ENCODE data around the gene PRR23E.

PRR23E gene

GRCh38 chr3:127197300-127198189 is 4.6 kb downstream of the PRR23E start:
- Histone ChIP-seq H3K4me3 (ENCODE audit: low read length) (no peak overlapping the region), H3K27me3 (ENCODE audit: insufficient read depth, low read length) (peaks cover 6% of the 10 kb centered on the region), H3K36me3 (ENCODE audit: insufficient read depth, low read length) (no peaks in the 10 kb centered on the region), H3K4me1 (ENCODE audit: insufficient read depth, low read length) (no peaks in the 10 kb centered on the region), H2AFZ (ENCODE audit: low read depth, low read length) (no peak overlapping the region), H3K9me3 (ENCODE audit: low read length) (no peaks in the 10 kb centered on the region)

DNA sequence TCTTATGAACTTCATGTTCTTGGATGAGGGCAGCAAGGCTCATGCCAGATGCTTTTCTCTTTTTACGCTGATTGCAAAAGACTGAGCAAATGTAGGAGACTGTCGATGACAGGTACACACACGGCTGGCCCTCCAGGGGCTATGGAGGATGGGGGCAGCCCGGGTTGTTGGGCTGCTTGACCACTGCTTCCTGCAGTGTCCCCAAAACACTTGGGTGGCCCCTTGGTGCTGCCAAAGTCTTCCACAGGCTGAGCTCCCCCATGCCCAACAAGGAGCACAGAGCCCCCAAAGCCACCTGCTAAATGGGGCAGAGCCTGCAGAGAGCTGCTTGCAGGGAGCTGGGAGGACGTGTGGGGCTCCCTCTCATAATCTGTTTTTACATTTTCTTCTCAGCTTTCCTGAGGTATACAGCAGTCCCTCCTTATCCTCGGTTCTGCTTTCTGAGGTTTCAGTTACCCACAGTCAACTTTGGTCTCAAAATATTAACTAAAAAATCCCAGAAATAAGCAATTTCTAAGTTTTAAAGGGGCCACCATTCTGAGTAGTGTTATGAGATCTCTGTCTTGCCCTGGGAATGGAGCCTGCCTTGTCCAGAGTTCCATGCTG is 7.3 kb downstream of the PRR23E start:
- Histone ChIP-seq H2AFZ (ENCODE audit: low read depth, low read length) (no peak overlapping the region), H3K36me3 (ENCODE audit: insufficient read depth, low read length) (no peaks in the 10 kb centered on the region), H3K4me3 (ENCODE audit: low read length) (no peak overlapping the region), H3K4me1 (ENCODE audit: insufficient read depth, low read length) (no peaks in the 10 kb centered on the region), H3K9me3 (ENCODE audit: low read length) (no peaks in the 10 kb centered on the region), H3K27me3 (ENCODE audit: insufficient read depth, low read length) (peaks cover 6% of the 10 kb centered on the region)

DNA sequence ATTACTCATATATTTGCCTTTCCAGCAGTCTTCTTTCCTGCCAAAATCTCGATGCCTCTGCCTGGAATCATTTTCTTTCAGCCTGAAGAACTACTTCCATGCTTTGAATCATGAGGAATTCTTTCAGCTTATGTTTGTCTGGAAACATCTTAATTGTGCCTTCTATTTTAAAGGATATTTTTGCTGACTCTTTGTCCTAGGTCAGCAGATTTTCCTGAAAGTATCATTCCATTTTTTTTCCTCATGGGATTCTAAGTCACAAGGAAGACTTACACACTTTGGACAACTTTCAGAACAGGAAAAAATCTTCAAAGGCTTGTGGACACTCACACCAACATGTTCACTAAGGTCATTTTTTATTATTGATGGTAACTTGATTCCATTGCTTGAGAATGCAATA is 10.1 kb downstream of the PRR23E start:
- Histone ChIP-seq H2AFZ (ENCODE audit: low read depth, low read length) (no peak overlapping the region), H3K9me3 (ENCODE audit: low read length) (no peaks in the 10 kb centered on the region), H3K27me3 (ENCODE audit: insufficient read depth, low read length) (peaks cover 6% of the 10 kb centered on the region), H3K4me1 (ENCODE audit: insufficient read depth, low read length) (no peaks in the 10 kb centered on the region), H3K4me3 (ENCODE audit: low read length) (no peak overlapping the region), H3K36me3 (ENCODE audit: insufficient read depth, low read length) (no peaks in the 10 kb centered on the region)

DNA sequence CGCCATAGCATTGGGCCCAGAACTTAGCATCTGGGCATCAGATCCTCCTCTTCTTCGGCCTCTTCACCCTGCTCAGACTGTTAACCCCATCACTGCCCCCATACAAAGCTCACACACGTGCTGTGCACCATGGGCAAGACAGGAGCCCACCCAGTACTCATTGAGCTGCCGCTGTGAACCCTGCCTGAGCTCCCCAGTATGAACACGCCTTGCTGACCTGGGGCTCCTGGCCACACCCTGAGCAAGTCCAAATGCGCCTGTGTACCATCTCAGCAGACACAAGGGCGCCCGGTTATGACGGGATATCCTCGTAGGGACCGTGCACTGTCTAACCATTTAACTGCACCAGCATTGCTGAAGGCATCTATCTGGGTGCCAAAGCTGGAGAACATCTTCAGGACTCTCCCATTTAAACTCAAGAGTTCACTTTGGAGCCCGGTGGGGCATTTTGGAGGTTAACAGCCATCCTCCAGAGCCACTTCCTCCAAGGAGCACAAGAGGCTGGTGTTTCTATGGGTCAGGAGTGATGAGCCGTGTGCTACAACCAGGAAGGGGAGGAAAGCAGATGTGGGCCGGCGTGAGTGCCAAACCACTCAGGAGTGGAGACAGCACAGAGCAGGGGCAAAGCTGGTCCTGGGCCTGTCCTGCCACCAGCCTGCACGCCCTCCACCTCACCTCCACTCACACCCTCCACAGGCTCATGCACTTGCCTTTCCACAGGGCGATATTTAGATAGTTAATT is 12.1 kb downstream of the PRR23E start:
- Histone ChIP-seq H3K36me3 (ENCODE audit: insufficient read depth, low read length) (no peaks in the 10 kb centered on the region), H3K9me3 (ENCODE audit: low read length) (no peaks in the 10 kb centered on the region), H3K4me3 (ENCODE audit: low read length) (no peak overlapping the region), H3K27me3 (ENCODE audit: insufficient read depth, low read length) (no peaks in the 10 kb centered on the region), H2AFZ (ENCODE audit: low read depth, low read length) (no peak overlapping the region), H3K4me1 (ENCODE audit: insufficient read depth, low read length) (no peaks in the 10 kb centered on the region)

- no peaks in the 10 kb centered on the region for H3K36me3 ChIP-seq (ENCODE audit: insufficient read depth, low read length)
- no peaks in the 10 kb centered on the region for H3K9me3 ChIP-seq (ENCODE audit: low read length)
- H2AFZ ChIP-seq (ENCODE audit: low read depth, low read length) = no peak overlapping the region
- H3K4me3 ChIP-seq (ENCODE audit: low read length) = no peak overlapping the region
- no peaks in the 10 kb centered on the region for H3K27me3 ChIP-seq (ENCODE audit: insufficient read depth, low read length)
- no peaks in the 10 kb centered on the region for H3K4me1 ChIP-seq (ENCODE audit: insufficient read depth, low read length)
Observed at GRCh38 chr3:127206154-127206553, 13.2 kb downstream of the PRR23E start.

DNA sequence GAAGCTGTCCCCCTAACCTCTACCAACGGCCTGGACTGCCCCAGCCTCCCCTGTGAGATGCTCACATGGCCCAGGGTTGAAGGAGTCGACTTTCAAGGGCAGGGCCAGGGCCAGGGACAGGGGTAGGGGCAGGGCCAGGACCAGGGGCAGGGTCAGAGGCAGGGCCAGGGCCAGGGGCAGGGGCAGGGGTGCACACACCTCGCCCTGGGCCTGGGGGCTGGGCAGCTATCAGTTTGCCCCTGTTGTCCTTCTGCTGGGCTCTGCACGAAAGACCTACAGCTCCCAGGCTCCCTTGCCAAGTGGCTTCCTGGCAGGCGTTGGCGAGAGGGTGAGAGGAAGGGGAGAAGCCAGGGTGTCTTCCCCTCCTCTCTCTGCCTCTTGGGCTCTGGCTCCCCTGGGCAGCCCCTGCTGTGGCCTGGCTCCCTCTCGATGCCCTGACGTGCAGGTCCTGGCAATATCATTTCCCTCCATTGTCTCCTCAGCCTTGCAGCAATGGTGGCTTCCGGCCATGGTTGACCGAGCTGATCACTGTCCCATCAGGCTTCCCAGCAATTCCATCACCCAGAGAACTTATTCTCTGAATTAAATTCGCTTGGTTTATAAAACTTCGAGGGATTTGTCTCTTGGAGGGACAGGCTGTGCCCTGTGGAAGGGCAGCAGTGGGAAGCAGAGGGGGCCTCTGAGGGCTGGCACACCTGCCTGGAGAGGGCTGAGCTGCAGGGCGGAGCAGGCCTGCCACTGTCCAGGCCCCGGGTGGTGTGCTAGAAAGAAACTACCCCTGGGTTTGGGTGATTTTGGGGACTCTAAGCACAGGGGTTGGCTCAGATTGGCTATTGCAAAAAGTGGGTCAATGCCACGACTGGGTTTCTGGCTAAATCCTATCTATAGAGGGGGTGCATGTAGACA is 13.9 kb downstream of the PRR23E start:
- Histone ChIP-seq H3K9me3 (ENCODE audit: low read length) (no peaks in the 10 kb centered on the region), H3K27me3 (ENCODE audit: insufficient read depth, low read length) (no peaks in the 10 kb centered on the region), H3K4me3 (ENCODE audit: low read length) (no peak overlapping the region), H3K4me1 (ENCODE audit: insufficient read depth, low read length) (no peaks in the 10 kb centered on the region), H2AFZ (ENCODE audit: low read depth, low read length) (no peak overlapping the region), H3K36me3 (ENCODE audit: insufficient read depth, low read length) (no peaks in the 10 kb centered on the region)

DNA sequence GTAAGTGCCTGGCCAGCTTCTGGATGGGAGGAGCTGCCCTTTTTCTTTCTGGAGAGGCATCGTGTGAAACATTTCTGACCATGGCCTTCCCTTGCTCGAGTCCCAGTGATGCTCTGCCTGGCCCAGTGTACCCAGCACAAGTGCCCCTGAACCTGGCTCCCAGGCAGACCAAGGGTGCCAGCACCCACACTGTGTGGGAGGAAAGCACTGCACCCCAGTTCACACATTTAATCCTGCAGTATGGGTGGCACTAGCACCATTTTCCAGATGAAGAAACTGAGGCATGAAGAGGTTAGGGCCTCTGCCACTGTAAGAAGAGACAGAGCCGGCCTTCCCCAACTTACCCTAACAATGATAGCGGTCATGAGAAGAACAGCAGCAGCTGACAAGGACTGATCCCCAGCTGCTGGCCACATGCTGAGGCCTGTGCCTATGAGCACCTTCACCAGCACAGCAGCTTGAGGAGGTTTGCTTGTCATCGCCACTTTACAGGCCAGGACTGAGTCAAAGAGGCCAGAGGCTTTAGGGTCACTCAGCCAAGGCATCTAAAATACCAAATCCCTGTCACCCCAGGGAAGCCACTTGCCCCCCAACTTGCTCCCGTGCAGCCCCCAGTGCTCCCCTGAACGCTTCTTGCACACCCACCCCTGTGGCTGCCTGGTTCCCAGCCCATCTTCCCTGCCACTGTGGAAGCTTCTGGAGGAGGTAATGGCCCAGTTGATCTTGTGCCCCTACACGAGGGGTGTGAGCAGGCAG is 15.0 kb downstream of the PRR23E start:
- Histone ChIP-seq H3K4me1 (ENCODE audit: insufficient read depth, low read length) (no peaks in the 10 kb centered on the region), H2AFZ (ENCODE audit: low read depth, low read length) (no peak overlapping the region), H3K36me3 (ENCODE audit: insufficient read depth, low read length) (no peaks in the 10 kb centered on the region), H3K4me3 (ENCODE audit: low read length) (no peak overlapping the region), H3K9me3 (ENCODE audit: low read length) (no peaks in the 10 kb centered on the region), H3K27me3 (ENCODE audit: insufficient read depth, low read length) (no peaks in the 10 kb centered on the region)

DNA sequence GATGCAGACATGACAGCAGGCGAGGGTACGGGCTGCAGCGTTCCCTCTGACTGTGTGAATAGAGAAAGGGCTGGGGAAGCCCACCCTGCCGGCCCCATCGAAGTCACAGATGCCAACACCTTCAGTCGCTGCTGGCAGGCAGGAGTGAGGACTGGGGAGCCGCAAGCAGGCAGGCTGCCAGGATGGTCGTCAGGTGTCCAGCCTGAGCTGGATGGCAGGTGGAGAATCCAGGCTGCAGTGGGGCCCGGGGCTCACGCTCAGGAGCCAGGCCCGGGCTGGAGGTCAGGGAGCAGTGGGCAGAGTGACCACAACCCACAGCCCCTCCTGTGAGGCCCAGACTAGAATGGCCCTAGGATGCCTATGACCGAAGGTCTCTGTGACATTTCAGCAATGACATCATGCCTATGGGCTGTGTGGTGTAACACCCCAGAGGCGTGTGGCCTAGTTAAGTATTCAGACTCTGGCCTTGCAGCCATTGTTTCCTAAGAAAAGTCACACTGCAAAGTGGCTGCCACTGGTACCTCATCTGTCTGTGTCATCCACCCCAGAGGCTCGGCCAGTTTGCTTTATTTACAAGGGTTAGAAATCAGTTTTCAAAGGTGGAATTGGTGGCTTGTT is 15.7 kb downstream of the PRR23E start:
- H2AFZ ChIP-seq (ENCODE audit: low read depth, low read length) = no peak overlapping the region
- H3K4me3 ChIP-seq (ENCODE audit: low read length) = no peak overlapping the region
- no peaks in the 10 kb centered on the region for H3K36me3 ChIP-seq (ENCODE audit: insufficient read depth, low read length)
- H3K4me1 ChIP-seq (ENCODE audit: insufficient read depth, low read length) = no peaks in the 10 kb centered on the region
- H3K27me3 ChIP-seq (ENCODE audit: insufficient read depth, low read length) = no peaks in the 10 kb centered on the region
- no peaks in the 10 kb centered on the region for H3K9me3 ChIP-seq (ENCODE audit: low read length)

GRCh38 chr3:127209155-127209839 is 16.4 kb downstream of the PRR23E start:
- H3K36me3 ChIP-seq (ENCODE audit: insufficient read depth, low read length) = no peaks in the 10 kb centered on the region
- no peaks in the 10 kb centered on the region for H3K27me3 ChIP-seq (ENCODE audit: insufficient read depth, low read length)
- H3K4me1 ChIP-seq (ENCODE audit: insufficient read depth, low read length) = no peaks in the 10 kb centered on the region
- H3K9me3 ChIP-seq (ENCODE audit: low read length) = no peaks in the 10 kb centered on the region
- no peak overlapping the region for H2AFZ ChIP-seq (ENCODE audit: low read depth, low read length)
- H3K4me3 ChIP-seq (ENCODE audit: low read length) = no peak overlapping the region

DNA sequence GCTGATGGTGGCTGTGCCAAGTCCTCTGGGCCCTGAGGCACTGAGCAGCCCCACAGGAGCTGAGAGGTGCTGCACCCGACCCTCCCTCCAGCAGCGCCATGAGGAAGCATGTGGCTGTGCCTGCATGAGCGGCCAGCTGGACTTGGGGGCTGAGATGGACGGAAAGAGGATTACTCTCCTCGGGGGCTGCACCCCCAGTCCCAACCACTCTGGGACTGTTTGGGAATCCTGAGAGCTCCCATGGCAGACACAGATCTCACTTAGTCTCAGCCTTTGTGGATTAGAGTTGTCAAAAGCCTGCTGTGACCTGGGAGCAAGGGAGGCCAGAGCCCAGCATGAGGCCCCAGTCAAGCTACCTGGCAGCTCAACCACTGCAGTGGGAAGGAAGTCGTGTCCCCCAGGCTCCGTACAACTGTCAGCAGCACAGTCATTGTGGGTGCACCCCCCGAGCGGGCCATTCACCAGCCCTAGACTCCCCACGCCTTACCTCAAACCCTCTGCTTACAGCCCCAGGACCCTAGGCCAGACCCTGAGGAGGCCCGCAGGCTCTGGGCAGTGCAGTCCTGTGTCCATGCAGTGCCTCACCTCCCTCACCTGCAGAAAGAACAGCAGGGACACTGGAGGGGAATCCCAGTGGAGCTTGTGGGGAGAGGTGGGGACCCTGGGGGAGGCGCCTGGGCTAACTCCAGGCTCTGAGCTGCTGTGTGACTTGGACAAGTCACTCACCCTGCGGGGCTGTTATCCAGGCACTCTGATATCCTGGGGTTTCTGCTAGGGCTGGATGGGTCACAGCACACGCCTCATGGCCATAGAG is 17.1 kb downstream of the PRR23E start:
- H3K4me1 ChIP-seq (ENCODE audit: insufficient read depth, low read length) = peaks cover 6% of the 10 kb centered on the region
- H3K36me3 ChIP-seq (ENCODE audit: insufficient read depth, low read length) = no peaks in the 10 kb centered on the region
- no peak overlapping the region for H3K4me3 ChIP-seq (ENCODE audit: low read length)
- no peak overlapping the region for H2AFZ ChIP-seq (ENCODE audit: low read depth, low read length)
- no peaks in the 10 kb centered on the region for H3K9me3 ChIP-seq (ENCODE audit: low read length)
- no peaks in the 10 kb centered on the region for H3K27me3 ChIP-seq (ENCODE audit: insufficient read depth, low read length)

DNA sequence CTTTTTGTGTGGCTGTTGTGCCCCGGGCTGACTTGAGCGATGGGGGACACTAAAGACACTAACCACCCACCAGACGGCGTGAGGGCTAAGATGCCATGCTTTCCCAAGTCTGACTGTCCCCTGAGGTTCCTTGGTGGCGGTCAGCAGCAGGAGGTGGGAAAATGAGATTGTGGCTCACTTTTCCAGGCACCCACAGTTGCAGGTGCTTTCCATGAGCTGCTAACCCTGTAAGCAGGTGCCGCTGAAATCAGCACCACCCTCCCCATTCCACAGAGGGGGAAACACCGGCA is 17.7 kb downstream of the PRR23E start:
- Histone ChIP-seq H2AFZ (ENCODE audit: low read depth, low read length) (no peak overlapping the region), H3K4me1 (ENCODE audit: insufficient read depth, low read length) (peaks cover 6% of the 10 kb centered on the region), H3K4me3 (ENCODE audit: low read length) (no peak overlapping the region)

More for the DNA sequence above, 17.7 kb downstream of the PRR23E start:
- Histone ChIP-seq H3K36me3 (ENCODE audit: insufficient read depth, low read length) (no peaks in the 10 kb centered on the region), H3K27me3 (ENCODE audit: insufficient read depth, low read length) (no peaks in the 10 kb centered on the region), H3K9me3 (ENCODE audit: low read length) (no peaks in the 10 kb centered on the region)

All from neuron (in vitro differentiated cells).